ENCODE results near the gene SLC43A2.
"Not testable (repeated sequence)": the region's sequence is repeated elsewhere in the genome, so short reads cannot be mapped to it uniquely, and the experiment has no call there.

SLC43A2 gene

DNA sequence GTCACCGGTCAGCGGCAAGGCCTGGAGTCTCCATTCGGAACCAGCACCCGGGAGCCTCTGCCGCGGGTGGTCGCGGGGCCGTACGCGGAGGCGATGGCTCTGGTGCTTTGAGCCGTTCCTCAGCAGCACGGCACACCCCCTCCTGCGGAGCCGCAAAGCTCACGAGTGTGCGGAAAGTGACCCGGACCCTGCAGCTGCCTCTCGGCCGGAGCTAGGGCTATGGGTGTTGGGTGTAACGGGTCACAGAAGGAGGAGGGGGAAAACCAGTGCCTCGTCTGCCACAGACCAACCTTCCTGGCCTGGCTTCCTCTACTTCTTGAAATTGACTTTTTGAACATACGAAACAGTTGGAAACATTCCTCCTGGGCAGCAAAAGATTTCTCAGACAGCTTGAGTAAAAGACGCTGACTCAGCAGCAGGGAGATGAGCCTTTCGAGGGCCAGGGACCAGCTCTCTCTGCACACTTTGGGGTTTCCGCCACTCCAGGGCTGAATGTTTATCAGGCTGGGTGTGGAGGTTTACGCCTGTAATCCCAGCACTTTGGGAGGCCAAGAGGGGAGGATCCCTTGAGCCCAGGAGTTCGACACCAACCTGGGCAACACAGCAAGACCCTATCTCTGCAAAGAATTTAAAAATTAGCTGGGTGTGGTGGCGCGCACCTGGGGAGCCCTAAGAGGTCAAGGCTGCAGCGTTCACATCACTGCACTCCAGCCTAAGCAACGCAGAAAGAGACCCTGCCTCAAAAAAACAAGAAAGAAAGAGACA lies 39.6 kb downstream of the SLC43A2 start:
- no peak for DNase-seq

DNA sequence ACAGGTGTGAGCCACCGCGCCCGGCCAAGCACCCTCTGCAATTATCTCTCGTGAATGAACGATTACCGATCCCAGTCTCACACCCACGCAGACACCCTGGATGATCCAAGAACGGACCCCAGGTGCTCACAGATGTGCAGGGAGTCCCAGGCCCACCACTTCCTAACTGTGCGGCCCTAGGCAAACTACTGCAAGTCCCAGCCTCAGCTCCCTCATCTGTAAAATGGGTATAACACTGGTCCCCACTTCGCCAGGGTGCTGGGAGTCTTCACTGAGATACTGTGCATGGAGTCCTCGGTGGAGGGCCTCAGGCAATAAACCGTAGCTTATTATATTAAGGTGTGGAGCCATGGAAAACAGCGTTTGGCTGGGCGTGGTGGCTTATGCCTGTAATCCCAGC lies 44.5 kb downstream of the SLC43A2 start:
- DNase-seq, result no peak

DNA sequence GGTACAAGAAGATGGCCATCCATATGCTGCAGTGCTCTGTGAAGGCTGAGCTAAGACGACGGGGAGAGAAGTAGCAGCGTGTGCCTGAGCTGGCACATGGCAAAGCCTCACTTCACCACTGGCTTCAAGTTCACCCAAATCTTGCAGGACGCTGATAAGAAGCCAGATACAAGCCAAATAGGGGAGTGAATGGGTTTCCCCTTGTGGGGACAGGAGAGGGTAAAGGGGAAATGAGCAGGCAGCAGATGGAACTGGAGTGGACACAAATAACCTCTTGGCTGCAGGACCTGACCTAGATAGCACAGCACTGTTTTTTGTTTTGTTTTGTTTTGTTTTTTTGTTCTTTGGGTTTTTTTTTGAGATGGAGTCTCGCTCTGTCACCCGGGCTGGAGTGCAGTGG lies 45.1 kb downstream of the SLC43A2 start:
- DNase-seq, result no peak

DNA sequence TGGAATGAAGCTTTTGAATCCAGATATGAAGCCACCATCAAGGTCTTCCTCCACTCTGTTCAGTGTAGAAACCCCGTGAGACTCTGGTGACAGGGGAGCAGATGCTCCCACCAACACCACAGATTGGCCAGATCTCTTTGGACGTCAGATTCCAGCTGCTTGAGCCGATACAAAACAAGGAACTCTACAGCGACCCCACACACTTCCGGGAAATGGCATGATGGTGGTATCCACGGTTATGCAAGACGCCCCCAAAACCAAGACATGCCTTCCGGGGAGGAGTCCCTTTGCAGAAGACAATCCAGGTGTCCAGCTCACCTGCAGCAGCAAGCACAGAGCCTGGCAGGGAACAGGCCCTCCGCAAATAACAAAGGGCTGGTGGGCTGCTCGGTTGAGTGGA lies 46.3 kb downstream of the SLC43A2 start:
- no peak for DNase-seq

DNA sequence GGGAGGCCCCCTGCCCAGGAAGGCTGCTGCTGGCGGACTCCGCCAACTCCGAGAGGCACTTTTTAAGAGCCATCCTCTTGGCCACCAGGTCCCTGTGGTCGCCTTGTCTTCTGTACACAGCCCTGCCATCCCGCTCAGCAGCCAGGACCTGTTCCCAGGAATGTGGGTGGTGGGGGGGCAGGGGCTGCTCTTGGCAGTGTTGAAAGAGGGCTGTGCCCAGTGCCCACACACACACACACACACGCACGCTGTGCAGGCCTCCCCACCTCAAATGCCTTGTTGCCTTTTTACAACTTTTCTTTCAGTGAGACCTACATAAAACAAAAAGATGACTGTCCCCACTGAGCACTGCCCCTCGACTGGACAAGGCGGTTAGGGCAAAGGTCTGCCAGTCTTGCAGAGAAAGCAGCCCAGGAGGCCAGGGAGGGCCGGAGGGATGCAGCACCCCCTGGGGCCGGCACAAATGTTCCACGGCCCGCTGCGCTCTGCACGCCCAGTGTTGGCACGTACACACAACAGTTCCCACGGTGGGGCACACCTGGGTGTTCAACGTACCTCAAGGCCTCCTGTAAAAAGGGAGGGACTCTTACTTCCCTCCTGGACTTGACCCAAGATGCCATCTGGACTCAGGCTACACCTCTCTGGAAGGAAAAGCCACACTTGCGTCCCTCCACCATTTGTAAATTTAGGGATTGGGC lies 47.5 kb downstream of the SLC43A2 start:
- no peak for DNase-seq

DNA sequence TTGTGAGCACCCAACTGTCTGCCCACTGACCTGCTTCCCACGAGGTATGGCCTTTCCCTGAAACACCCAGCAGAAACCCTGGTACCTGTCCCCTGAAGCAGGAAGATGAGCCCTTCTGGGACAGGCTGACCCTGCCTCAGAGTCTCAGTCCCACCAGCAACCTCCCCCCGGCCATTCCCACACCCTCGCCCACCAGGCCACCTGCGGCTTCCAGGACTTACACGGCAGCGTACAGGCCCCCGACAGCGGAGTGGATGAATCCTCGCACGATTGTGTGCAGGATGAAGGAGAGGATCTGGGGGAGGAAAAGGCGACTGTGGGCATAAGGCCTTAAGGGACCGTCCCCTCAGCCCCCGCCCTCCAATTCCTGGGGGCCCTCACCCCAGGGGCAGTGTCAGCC lies 50.6 kb downstream of the SLC43A2 start:
- DNase-seq, result no peak

DNA sequence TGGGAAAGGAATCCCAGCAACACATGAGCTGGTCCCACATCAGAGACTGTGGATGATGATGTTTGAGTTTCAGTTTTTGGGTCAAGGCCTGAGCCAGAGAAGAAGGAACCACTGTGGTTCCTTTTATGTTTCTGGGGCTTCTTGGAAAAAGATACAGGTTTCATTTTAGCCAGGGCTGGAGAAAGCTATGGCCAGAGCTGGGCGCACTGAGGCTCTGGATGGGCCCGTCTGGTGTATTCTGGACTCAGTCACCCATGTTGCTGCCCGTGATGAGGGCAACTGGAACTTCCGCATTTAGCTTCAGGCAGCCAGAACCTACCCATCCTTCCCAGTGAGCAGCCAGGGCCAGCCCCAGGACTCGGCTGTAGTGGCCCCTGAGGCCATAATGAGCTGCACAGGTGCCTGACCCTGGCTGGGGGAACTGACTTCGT lies 51.0 kb downstream of the SLC43A2 start:
- no peak for DNase-seq

DNA sequence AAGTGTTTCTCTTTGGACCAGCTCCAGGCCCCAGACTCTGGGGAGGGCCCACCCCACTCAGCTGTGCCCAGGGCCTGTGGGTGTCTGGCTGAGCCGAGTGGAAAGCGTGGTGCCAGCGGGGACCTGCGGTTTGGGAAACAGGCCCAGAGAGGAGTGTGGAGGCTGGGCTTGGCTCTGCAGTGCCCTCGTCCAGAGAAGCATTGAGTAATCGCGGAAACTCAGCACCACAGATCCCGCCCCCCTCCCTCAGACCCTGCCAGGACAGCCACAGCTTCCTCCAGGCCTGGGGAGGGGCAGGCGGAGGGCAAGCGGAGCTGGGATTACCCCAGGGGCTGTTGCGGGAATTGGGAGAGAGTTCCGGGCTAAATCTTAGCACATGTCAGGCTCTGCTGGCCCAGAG lies 51.5 kb downstream of the SLC43A2 start:
- DNase-seq, result no peak

DNA sequence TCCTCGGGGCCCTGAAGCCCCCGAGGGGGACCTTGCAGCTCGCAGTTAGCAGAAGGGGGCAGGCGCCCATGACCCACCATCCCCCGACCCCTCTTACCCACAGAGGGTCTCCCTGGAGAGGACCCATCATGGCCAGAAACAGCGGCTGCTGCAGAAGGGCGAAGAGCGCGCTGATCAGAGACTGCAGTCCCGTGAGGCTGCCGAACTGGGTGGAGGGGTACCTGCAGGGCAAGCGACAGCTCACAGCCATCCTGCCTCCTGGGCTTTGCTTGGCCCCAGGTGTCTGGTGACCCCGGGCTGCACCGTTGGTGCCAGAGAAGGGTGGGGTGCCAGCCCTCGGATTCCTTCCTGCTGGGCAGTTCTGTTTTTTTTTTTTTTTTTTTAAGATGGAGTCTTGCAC lies 52.1 kb downstream of the SLC43A2 start:
- DNase-seq, result no peak

DNA sequence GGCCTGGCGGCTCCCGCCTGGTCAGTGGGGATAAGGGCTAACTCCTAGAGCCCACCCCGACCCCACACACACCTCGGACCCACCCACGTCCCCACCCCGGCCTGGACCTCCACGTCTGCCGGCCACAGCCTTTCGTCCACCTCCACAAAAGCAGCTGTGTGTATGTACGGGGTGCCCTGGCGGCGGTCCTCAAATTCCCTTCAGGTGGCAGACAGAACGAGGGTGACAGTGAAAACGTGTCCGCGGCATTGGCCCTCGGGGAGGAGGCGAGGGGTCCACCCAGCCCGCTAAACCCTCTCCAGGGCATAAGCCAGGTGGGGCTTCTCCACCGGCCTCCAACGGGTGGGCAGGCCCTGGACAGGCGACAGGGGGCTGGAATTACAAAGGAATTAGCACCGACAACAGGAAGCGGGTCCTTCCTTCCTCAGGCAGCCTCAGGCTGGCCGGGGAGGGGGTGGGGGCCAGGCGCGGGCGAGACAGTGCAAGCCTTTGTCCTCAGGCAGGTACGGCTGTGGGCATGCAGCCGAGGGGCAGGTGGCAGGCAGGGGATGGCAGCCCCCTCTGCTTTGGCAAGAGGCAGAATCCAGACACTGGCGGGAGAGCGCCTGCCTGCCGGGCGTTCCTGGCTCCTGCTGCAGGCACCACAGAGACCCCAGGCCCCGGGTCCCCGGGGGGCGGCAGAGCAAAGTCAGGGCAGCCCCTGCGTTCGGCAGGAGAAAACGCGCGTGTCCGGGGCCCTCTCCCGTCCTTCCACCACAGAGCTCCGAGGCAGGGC lies 53.8 kb downstream of the SLC43A2 start:
- peak; percentile 57 to 68 for DNase-seq

DNA sequence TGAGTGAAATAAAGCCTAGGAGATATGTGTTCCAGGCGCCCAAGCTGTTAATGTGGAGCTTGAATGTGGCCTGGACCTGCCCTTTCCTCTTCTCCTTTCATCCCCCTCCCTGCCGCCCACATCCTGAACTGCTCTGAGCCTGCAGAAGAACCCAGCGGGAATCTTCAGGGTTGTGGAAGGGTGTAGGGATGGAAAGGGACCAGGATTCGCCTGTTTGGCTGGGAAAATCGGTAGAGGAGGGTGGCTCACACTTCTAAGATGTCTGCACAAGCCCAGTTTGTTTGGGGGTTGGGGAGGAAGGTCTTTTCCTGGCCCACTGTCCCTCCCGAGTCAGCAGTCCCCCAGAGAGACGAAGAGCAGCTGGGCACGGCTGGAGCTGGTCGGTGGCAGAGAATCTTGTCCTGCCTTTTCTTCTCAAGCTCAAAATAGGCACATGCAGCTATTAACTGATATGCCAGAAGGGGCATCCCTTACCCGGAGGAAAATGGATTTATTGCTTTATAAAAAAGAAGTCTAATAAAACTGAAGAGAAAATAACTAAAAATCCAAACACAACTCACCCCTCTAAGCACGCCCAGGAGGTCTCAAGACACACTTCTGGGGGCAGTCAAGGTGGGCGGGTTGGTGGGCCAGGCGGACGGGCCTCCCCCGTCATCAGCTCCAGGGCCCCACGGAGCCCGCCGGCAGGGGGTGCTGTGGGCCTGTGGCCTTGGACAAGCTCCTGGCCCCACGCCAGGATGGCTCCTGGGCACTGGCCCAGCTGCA lies 54.5 kb downstream of the SLC43A2 start:
- DNase-seq, result peak; percentile 86 to 90

DNA sequence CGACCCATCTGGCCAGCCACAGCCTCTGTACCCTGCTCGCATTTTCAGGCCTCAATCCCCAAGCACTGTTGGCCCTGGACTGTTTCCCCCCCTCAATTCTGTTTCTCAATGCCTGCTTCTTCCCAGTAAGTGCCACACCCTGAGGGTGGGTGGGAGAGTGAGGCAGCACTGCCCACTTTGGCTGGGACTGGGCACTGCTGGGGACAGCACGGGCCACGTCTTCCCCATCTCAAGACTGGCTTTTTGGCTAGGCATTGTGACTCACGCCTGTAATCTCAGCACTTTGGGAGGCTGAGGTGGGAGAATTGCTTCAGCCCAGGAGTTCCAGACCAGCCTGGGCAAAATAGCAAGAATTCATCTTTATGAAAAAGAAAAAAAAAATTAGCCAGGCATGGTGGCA lies 56.0 kb downstream of the SLC43A2 start:
- DNase-seq, result not testable (repeated sequence)

DNA sequence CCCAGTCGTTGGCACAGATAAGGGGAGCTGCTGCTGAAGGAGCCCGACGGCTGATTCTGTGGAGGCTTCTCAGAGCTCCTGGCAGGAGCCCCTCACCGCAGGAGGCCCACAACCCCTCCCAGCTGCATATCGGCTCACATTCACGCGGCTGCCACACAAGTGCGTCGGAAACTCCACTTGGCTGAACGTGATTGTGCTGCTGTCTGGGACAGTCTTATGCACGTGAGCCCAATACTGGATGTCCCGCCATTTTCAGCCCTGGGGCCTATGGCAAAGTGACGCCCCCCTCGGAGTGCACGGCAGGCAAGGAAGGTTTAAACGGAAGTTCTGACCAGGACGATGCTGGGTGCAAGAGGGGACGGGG lies 57.3 kb downstream of the SLC43A2 start:
- no peak for DNase-seq

DNA sequence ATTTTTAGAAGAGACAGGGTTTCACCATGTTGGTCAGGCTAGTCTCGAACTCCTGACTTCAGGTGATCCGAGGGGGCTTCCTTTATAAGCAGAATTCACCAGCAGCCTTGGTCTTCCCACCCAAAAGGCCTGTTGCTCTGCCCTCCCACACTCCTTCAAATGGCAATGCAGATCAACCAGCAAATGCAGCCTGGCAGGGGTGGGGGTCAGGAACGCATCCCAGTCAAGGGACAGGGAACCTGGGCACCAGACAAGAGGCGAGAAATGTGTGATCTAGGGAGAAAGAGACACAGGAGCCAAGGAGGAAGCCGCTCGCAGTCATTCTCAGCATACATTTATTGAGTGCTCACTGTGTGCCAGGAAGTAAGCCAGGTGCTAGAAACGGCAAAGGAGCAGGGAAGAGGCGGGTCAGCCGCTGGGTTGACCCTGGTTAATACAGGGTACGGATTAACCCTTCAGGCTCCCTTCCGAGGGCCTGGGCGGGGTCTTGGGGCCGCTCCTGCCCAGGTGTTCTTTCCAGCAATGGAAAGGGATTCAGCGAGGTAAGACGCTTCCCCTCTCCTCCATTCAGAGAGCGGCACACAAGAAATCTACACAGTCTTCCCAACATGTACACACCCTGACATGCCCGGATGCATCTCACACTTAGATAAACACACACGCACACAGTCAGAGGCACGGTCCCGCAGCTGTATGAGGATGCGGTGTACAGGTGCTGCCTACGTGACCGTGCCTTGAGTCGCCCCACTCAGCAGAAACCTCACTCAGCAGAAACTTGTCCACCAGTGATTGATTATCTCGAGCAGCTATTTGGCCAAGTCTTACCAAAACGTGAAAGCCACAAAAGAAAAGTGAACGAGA lies 59.5 kb downstream of the SLC43A2 start:
- DNase-seq, result peak; percentile 40 to 46

DNA sequence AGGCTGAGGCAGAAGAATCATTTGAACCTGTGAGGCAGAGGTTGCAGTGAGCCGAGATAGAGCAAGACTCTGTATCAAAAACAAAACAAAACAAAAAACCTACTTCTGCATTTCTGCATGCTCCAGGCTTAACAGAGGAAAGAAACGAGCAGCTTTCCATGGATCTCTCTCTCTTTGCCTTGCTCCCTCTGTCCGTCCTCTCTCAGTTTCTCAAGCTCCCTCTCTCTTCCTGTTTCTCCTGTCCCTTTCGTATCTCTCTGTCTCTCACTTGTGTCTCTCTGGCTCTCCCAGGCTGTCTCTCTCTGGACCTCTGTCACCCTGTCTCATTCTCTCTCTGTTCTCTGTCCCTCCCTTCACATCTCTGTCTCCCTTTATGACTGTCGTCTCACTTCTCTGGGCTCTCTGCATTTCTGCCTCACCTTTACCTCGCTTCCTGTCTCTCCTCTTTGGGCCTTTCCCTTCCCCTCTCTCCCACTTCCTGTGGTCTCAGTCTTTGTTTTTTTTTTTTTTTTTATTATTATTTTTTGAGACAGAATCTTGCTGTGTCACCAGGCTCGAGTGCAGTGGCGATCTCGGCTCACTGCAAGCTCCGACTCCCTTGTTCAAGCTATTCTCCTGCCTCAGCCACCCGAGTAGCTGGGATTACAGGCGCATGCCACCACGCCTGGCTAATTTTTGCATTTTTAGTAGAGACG lies 62.0 kb downstream of the SLC43A2 start:
- DNase-seq, result no peak

DNA sequence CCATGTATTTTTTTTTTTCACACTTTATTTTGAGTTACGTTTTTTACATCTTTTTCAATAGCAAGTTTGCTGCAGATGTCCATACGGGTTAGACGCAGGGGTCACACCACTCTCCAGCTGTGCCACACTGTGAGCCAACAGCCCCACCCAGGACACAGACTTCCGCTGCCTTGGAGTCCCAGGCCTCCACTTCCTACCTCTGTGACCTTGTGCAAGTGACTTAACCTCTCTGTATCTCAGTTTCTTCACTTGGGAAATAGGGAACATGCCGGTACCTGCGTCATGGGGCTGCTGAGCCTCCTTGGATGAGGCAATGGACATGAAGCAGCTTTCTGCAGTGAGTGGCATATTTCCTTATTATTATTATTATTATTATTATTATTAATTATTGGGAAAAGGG lies 62.8 kb downstream of the SLC43A2 start:
- no peak for DNase-seq

DNA sequence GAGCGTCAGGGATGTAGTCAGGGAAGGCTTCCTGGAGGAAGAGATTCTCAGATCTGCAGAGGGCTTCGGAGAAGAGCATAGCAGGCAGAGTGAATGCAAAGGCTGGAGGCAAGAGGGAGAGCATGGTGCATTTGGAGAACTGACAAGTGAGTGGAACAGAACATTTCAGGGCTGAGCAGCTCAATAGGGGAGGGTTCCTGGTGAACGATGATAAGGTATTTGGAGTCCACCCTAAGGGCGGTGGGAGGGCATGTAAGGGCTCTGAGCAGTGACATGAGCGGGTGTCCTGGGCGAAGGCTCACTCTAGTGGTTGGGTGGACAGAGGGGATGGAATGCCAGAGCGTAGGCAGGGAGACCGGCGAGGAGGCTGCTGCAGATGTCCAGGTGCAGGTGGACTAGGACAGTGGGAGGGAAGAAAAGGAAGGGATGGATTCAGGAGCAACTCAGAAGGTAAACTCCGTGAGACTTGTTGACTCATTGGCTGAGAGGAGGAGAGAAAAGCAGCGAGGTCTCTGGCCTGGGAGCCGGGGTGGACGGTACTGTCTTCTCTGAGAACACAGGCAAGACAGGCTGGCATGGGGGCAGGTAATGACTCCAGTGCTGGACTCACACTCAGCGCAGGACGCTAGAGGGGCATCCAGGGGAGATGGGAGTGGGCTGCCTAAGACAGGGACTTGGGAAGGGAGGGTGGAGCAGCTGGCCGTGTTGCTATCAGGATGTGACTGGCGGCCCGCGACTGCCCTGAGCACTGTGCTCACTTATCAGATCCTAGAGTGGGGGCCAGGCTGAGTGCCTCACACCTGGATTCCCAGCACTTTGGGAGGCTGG lies 64.6 kb downstream of the SLC43A2 start:
- peak; percentile 47 to 51 for DNase-seq

DNA sequence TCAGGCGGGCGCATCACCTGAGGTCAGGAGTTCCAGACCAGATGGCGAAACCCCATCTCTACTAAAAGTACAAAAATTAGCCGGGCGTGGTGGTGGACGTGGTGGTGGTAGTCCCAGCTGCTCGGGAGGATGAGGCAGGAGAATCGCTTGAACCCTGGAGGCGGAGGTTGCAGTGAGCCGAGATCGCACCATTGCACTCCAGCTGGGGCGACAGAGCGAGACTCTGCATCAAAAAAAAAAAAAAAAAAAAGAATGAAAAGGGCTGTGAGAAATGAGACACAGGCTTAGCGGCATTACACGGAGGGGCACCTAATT lies 65.2 kb downstream of the SLC43A2 start:
- not testable (repeated sequence) for DNase-seq

DNA sequence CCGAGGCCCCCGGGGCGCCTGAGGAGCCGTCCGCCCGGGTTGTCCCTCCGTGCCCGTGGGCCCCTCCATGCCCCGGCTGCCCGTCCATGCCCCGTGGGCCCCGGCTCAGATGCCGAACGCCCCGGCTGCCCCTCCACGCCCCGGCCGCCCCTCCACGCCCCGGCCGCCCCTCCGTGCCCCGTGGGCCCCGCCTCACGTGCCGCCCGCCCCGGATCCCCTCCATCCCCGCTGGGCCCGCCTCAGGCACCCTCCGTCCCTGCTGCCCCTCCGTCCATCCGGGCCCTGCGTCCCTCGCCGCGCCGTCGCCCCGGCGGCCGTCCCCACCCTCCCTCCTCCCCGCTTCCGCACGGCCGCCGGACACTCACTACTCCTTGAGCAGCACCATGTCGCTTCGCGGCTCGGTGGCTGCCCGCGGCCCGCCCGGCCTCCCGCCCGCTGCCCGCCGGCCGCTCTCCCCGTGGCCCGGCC lies 66.4 kb downstream of the SLC43A2 start:
- peak in 1 of 2 experiments; percentile 69 for DNase-seq

DNA sequence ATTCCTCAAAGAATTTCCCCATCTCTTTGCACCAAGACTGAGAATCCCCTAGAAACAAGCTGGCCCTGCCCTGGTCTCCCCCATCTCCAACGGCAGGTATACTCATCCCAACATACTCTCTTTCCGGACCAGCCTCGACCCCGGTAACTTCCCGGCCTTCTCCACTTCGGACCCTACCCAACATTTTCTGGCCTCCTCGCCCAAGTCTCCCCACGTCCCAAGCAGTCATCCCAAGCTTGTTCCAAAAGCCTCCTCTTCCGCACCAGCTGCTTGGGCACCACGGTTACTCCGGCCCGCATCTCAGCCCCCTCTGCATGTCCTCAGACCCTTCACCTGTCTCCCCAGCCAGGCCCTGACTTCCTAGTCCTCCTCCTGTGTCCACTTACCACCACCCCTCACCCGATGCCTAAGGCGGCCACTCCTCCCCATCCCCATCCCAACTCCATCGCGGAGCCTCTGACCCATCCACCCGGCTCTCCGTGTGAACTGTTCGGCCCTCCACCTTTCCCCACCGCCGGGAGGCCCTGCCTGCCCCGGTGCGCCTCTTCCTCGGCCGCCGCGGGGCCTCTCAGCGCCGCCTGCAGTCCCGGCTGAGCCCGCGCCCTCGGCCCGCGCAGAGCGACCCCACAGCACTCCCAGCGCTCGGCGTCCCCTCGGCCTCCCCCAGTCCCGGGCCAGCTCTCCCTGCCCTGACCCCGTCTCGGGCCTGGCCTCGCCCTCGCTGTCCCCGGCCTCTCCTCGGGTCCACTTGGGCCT lies 67.0 kb downstream of the SLC43A2 start:
- DNase-seq, result peak in 1 of 2 experiments; percentile 33

Data from SHP77 (cell line).